ENCODE data around the gene MYO18A. TPM values are rescaled to one million over a fixed set of nuclear protein-coding genes. Genes with fewer than 3 reads are reported as not detected.

The MYO18A gene
- total RNA-seq, 1 experiment from 2014 or later = 37.2 TPM

DNA sequence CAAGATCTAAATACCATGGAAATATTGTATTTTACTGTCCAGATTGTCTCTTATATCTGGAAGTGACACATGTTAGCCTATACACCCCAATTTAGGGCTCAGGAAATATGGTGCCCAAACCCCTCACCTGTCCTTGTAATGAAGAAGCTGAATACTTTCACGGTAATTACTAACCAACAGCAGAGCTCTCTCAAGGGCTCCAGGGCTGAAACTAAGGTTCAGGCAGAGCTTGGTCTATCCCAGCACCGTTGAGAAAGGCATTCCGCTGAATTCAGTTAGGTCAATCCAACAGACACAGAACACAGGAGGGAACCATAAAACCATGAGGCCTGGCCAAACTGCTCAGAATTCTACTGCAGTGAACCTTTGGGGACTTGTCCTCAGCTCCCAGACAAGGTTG, 14.9 kb downstream of the MYO18A start:
- Histone ChIP-seq H3K27ac (ENCODE audit: low read depth, low read length) (no peak overlapping the region), H3K36me3 (ENCODE audit: control insufficient read depth in 1 of 2, insufficient read depth in 2 of 2, low read length in 2 of 2) (peaks cover 9 to 13% of the 10 kb centered on the region in 2 experiments; a peak in 2 of 4 replicates), H3K4me1 (ENCODE audit: control insufficient read depth in 1 of 2, insufficient read depth in 2 of 2, low read length in 2 of 2) (peaks cover 3 to 13% of the 10 kb centered on the region in 2 experiments; a peak in 2 of 4 replicates), H3K9me2 (ENCODE audit: insufficient read depth) (no peaks in the 10 kb centered on the region), H3K9me3 (ENCODE audit: control insufficient read depth in 1 of 2, insufficient read depth in 1 of 2, low read depth in 1 of 2, low read length in 2 of 2) (no peaks in the 10 kb centered on the region), H3K4me3 (replicated peaks in 1 of 2; ENCODE audit: low read depth in 1 of 2, low read length in 2 of 2) (no peak overlapping the region), H3K79me2 (ENCODE audit: insufficient read depth, low read length) (peaks cover 8% of the 10 kb centered on the region; the same call in 1 of the 2 replicates), H3K27me3 (ENCODE audit: insufficient read depth, low read length) (no peaks in the 10 kb centered on the region), H3K9ac (ENCODE audit: low read length) (no peak overlapping the region), H3K4me2 (ENCODE audit: low read length) (no peak overlapping the region), H2AFZ (ENCODE audit: low read depth, low read length, poor library complexity, severe bottlenecking) (no peak overlapping the region), H4K20me1 (ENCODE audit: insufficient read depth) (no peaks in the 10 kb centered on the region)
- ATAC-seq = no peak
- ChIA-PET POLR2A (interaction anchor here (1.7 kb wide), 1 partner anchor 10 kb away, joined by 4 read pairs; no protein-coding TSS in a partner anchor), CTCF (interaction anchor here (0.7 to 1.7 kb wide), 3 partner anchors 8 to 20 kb away, joined by 3 to 6 read pairs (median 3); partner anchors contain the start of gene MYO18A), RAD21 (ENCODE audit: low non-redundant PET in 1 of 2, low total read pairs in 2 of 2, uncharacterized antibody in 2 of 2, unreplicated experiment in 2 of 2) (no interaction called here)
- TF ChIP-seq POLR2AphosphoS5 (IDR thresholded peaks at IDR 0.05; ENCODE audit: low read depth, low read length) (no peak), TCF7L2 (IDR thresholded peaks at IDR 0.05; ENCODE audit: borderline replicate concordance, extremely low read depth, insufficient read depth, insufficient read length) (no peak), SIN3A (IDR thresholded peaks at IDR 0.05; ENCODE audit: low read depth) (no peak), CEBPB (IDR thresholded peaks at IDR 0.05; ENCODE audit: low read depth) (no peak), SRF (IDR thresholded peaks at IDR 0.05; ENCODE audit: low read depth) (no peak), EZH2phosphoT487 (IDR thresholded peaks at IDR 0.05; ENCODE audit: borderline replicate concordance) (no peak), POLR2A (IDR thresholded peaks at IDR 0.05; ENCODE audit: borderline replicate concordance, extremely low read depth, insufficient read depth, insufficient read length) (no peak), RAD21 (IDR thresholded peaks at IDR 0.05; ENCODE audit: low read depth) (no peak)
- TF ChIP-seq, protein P1, sequence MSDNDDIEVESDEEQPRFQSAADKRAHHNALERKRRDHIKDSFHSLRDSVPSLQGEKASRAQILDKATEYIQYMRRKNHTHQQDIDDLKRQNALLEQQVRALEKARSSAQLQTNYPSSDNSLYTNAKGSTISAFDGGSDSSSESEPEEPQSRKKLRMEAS (IDR thresholded peaks at IDR 0.05) = no peak
- TF ChIP-seq, protein P2, sequence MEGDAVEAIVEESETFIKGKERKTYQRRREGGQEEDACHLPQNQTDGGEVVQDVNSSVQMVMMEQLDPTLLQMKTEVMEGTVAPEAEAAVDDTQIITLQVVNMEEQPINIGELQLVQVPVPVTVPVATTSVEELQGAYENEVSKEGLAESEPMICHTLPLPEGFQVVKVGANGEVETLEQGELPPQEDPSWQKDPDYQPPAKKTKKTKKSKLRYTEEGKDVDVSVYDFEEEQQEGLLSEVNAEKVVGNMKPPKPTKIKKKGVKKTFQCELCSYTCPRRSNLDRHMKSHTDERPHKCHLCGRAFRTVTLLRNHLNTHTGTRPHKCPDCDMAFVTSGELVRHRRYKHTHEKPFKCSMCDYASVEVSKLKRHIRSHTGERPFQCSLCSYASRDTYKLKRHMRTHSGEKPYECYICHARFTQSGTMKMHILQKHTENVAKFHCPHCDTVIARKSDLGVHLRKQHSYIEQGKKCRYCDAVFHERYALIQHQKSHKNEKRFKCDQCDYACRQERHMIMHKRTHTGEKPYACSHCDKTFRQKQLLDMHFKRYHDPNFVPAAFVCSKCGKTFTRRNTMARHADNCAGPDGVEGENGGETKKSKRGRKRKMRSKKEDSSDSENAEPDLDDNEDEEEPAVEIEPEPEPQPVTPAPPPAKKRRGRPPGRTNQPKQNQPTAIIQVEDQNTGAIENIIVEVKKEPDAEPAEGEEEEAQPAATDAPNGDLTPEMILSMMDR (IDR thresholded peaks at IDR 0.05 in 2 of 3, conservative IDR thresholded peaks at IDR 0.05 in 1 of 3; ENCODE audit: borderline replicate concordance in 1 of 3, insufficient read depth in 1 of 3, low read depth in 2 of 3, low read length in 2 of 3) = no peak
- TF ChIP-seq, protein P3, sequence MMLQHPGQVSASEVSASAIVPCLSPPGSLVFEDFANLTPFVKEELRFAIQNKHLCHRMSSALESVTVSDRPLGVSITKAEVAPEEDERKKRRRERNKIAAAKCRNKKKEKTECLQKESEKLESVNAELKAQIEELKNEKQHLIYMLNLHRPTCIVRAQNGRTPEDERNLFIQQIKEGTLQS (IDR thresholded peaks at IDR 0.05) = no peak
- DNase-seq (ENCODE audit: low read depth, low spot score) = no peak
- intact Hi-C loops (cut with micrococcal nuclease) = no loop called here
- no TSS peak for BruUV-seq (replicated peaks)

Data from HCT116 (cell line).